Endothelial cell of umbilical vein (primary cell): ENCODE measurements around the gene SLC6A18. TPM values are rescaled to one million over a fixed set of nuclear protein-coding genes. Genes with fewer than 3 reads are reported as not detected.

ENCODE experiments used
- BruUV-seq: library from RNA; stranded (reverse); fragments of 400-500 nt; replicated peaks from 2 replicates; lab custom pipeline; 2021; lab: Mats Ljungman, UMichigan
- CTCF ChIA-PET: fragments of 300-600, 350-600 bp; sonication (Branson Sonifier 250); formaldehyde crosslinking; loops from one replicate; lab custom pipeline; 2021; ENCODE audit warnings: antibody characterized with exemption, inconsistent platforms; lab: Charles Lee
- POLR2A ChIA-PET: fragments of 300-600, 350-600 bp; sonication (Branson Sonifier 250); formaldehyde crosslinking; loops from one replicate; lab custom pipeline; 2021; ENCODE audit warnings: antibody characterized with exemption, inconsistent platforms; lab: Charles Lee
- DNase-seq: peaks from one replicate; pipeline ENCODE4 v3.0.0-alpha.2; 2011; ENCODE audit warnings: low read depth, low spot score
- FAIRE-seq: peaks from 2 replicates; lab custom pipeline; 2011; peaks lifted over from hg19 to GRCh38; lab: Jason Lieb, UNC
- H2AFZ ChIP-seq: 2 replicates; pipeline ENCODE4 v1.6.0; 2012; ENCODE audit warnings: low read depth, low read length, control low read depth, inconsistent platforms
- H3K27ac ChIP-seq: 2 replicates; pipeline ENCODE4 v1.5.1; 2011; ENCODE audit warnings: low read depth, mild to moderate bottlenecking, control low read depth, low read length, moderate library complexity; ENCODE audit not compliant: insufficient read depth
- H3K27me3 ChIP-seq, 2 experiments: 2 replicates each; pipeline versions ENCODE4 v1.6.0 to v1.6.1; 2011; ENCODE audit warnings: low read length in 2 of 2, mixed read lengths in 1 of 2; ENCODE audit not compliant: control insufficient read depth in 2 of 2, insufficient read depth in 2 of 2
- H3K36me3 ChIP-seq, 2 experiments: 2 replicates in 1 of 2; 3 replicates in 1 of 2; pipeline ENCODE4 v1.5.1; 2011; ENCODE audit warnings: low read length in 2 of 2, mild to moderate bottlenecking in 1 of 2, moderate library complexity in 1 of 2; ENCODE audit not compliant: control insufficient read depth in 2 of 2, insufficient read depth in 2 of 2; ENCODE audit errors: extremely low read depth in 1 of 2
- H3K4me1 ChIP-seq: 3 replicates; pipeline ENCODE4 v1.5.1; 2011; ENCODE audit warnings: mild to moderate bottlenecking, low read length; ENCODE audit not compliant: control insufficient read depth, insufficient read depth; ENCODE audit errors: extremely low read depth
- H3K4me2 ChIP-seq: 2 replicates; pipeline ENCODE4 v1.6.1; 2011; ENCODE audit warnings: low read length, control low read depth, mixed read lengths; ENCODE audit not compliant: insufficient read depth
- H3K4me3 ChIP-seq, 3 experiments: fragments of 200-600 bp in 1 of 3; sonication (generic), shearing (Covaris generic) in 1 of 3; replicated peaks in 1 of 3; 2 replicates each; pipeline ENCODE4 v1.5.1; 2011 to 2016; ENCODE audit warnings: control low read depth in 3 of 3, low read length in 3 of 3, mild to moderate bottlenecking in 2 of 3, inconsistent platforms in 1 of 3, low read depth in 1 of 3, moderate library complexity in 1 of 3; ENCODE audit not compliant: insufficient read depth in 1 of 3
- H3K79me2 ChIP-seq: 2 replicates; pipeline ENCODE4 v1.6.0; 2012; ENCODE audit warnings: low read length, inconsistent platforms; ENCODE audit not compliant: control insufficient read depth, insufficient read depth
- H3K9ac ChIP-seq: replicated peaks from 2 replicates; pipeline ENCODE3; 2011; ENCODE audit warnings: low read length, control low read depth; ENCODE audit not compliant: insufficient read depth; ENCODE audit errors: extremely low read depth
- H3K9me1 ChIP-seq: replicated peaks from 3 replicates; pipeline ENCODE4 v1.6.0; 2011; ENCODE audit warnings: mild to moderate bottlenecking, low read length; ENCODE audit not compliant: control insufficient read depth, insufficient read depth; ENCODE audit errors: extremely low read depth
- H3K9me3 ChIP-seq: replicated peaks from 2 replicates; pipeline ENCODE4 v1.5.1; 2012; ENCODE audit warnings: low read length, inconsistent platforms; ENCODE audit not compliant: control insufficient read depth, insufficient read depth
- H4K20me1 ChIP-seq: replicated peaks from 2 replicates; pipeline ENCODE3; 2011; ENCODE audit warnings: mild to moderate bottlenecking, low read length; ENCODE audit not compliant: control insufficient read depth, insufficient read depth; ENCODE audit errors: extremely low read depth
- CTCF ChIP-seq, 2 donors: IDR thresholded peaks; 1 replicate in 1 of 2; 2 replicates in 1 of 2; pipeline ENCODE4 v1.5.1; 2011; ENCODE audit warnings: low read length in 2 of 2, mild to moderate bottlenecking in 2 of 2, moderate library complexity in 2 of 2, control low read depth in 1 of 2, inconsistent platforms in 1 of 2, low read depth in 1 of 2; ENCODE audit not compliant: insufficient read depth in 1 of 2; ENCODE audit errors: extremely low read depth in 1 of 2
- EZH2 ChIP-seq: IDR thresholded peaks from 2 replicates; pipeline ENCODE4 v1.6.1; 2012; ENCODE audit warnings: borderline replicate concordance, low read depth, mild to moderate bottlenecking, moderate library complexity, low read length, inconsistent platforms; ENCODE audit not compliant: severe bottlenecking
- FOS ChIP-seq: IDR thresholded peaks from 2 replicates; pipeline ENCODE4 v1.6.1; 2011; ENCODE audit warnings: mild to moderate bottlenecking, low read length, moderate library complexity, borderline replicate concordance; ENCODE audit not compliant: insufficient read depth
- JUN ChIP-seq: IDR thresholded peaks from 2 replicates; pipeline ENCODE4 v1.6.1; 2011; ENCODE audit warnings: borderline replicate concordance, low read depth; ENCODE audit not compliant: insufficient read length, insufficient read depth
- MAX ChIP-seq: IDR thresholded peaks from 2 replicates; pipeline ENCODE4 v1.6.1; 2011; ENCODE audit not compliant: insufficient read depth, insufficient read length
- MYC ChIP-seq: IDR thresholded peaks from one replicate; pipeline ENCODE4 v1.6.1; 2011; ENCODE audit warnings: mild to moderate bottlenecking, low read depth, low read length
- POLR2A ChIP-seq: IDR thresholded peaks from 2 replicates; pipeline ENCODE4 v1.6.1; 2012; ENCODE audit warnings: low read depth, mild to moderate bottlenecking, control low read depth, low read length
- POLR2AphosphoS5 ChIP-seq: IDR thresholded peaks from 2 replicates; pipeline ENCODE4 v1.6.1; 2012; ENCODE audit warnings: low read depth, mild to moderate bottlenecking, control low read depth, low read length, moderate library complexity; ENCODE audit not compliant: insufficient read depth
- dilution Hi-C: fragments of 300-500 bp; cut with MboI; formaldehyde crosslinking; loops from one replicate; pipeline ENCODE4 v1.15.0; 2019; ENCODE audit warnings: low sequenced_read_pairs; ENCODE audit not compliant: extremely low pct_ligation_motif_present
- intact Hi-C: fragments of 100-400 bp; cut with micrococcal nuclease; formaldehyde crosslinking; loops from one replicate; pipeline ENCODE4 v1.10.0; 2022
- polyA plus RNA-seq, 4 experiments: library from polyadenylated mRNA; depleted of rRNA in 3 of 4; stranded (reverse) in 3 of 4; unstranded in 1 of 4; fragments of >200 nt; gene quantifications; 2 replicates each; pipeline versions ENCODE4 v1.2.1 to v1.2.3, GENCODE V29; 2011 to 2012; ENCODE audit warnings: missing spikeins in 1 of 4
- total RNA-seq: library from RNA; stranded (reverse); gene quantifications from 2 replicates; pipeline ENCODE4 v1.2.3, GENCODE V29; 2021

The SLC6A18 gene
- total and polyA plus RNA-seq, 2 donors (not counting 3 experiments of a cell fraction or from before 2014, with no cell fraction given), result not detected

GRCh38 chr5:1251678-1252580, 26.7 kb downstream of the SLC6A18 start:
- Histone ChIP-seq H3K9ac (no peak overlapping the region), H3K4me2 (no peak overlapping the region), H3K4me1 (peaks cover 3% of the 10 kb centered on the region), H3K36me3 (no peaks in the 10 kb centered on the region), H3K27me3 (no peaks in the 10 kb centered on the region), H2AFZ (no peak overlapping the region), H4K20me1 (no peaks in the 10 kb centered on the region), H3K79me2 (no peaks in the 10 kb centered on the region), H3K9me1 (no peaks in the 10 kb centered on the region), H3K27ac (no peak overlapping the region), H3K9me3 (no peaks in the 10 kb centered on the region), H3K4me3 (no peak overlapping the region)
- DNase-seq (no peak), FAIRE-seq (no peak)
- no TSS peak for BruUV-seq
- TF ChIP-seq EZH2, result no peak
- no peak for TF ChIP-seq POLR2A
- no peak for TF ChIP-seq JUN
- no peak for TF ChIP-seq MAX
- no peak for TF ChIP-seq FOS
- no peak for TF ChIP-seq CTCF (IDR thresholded peaks at IDR 0.05; ENCODE audit: extremely low read depth in 1 of 2, insufficient read depth in 1 of 2, low read depth in 1 of 2, low read length in 2 of 2)
- TF ChIP-seq MYC, result no peak
- no peak for TF ChIP-seq POLR2AphosphoS5
- dilution Hi-C loops, result no loop called here
- ChIA-PET POLR2A (no interaction called here), CTCF (no interaction called here)
- intact Hi-C loops, result no loop called here
